GM23248 (cell line): Measurements from ENCODE around the gene SLC39A3.

Experiments used
- EZH2 ChIP-seq: fragments of 200-600 bp; sonication (generic); IDR thresholded peaks from 2 replicates; pipeline ENCODE4 v1.6.1; 2018; ENCODE audit warnings: antibody characterized with exemption, mild to moderate bottlenecking; ENCODE audit not compliant: insufficient read depth, poor library complexity, severe bottlenecking
- EZH2phosphoT487 ChIP-seq: fragments of 200-600 bp; sonication (generic); IDR thresholded peaks from 2 replicates; pipeline ENCODE4 v1.6.1; 2018; ENCODE audit warnings: antibody characterized with exemption, moderate library complexity, mild to moderate bottlenecking, low read depth; ENCODE audit not compliant: insufficient read depth

GRCh38 chr19:2691951-2692350 lies 47.9 kb downstream of the SLC39A3 start:
- TF ChIP-seq EZH2phosphoT487 (no peak), EZH2 (no peak)
